Measurements from ENCODE around the gene SLC51A.

DNA sequence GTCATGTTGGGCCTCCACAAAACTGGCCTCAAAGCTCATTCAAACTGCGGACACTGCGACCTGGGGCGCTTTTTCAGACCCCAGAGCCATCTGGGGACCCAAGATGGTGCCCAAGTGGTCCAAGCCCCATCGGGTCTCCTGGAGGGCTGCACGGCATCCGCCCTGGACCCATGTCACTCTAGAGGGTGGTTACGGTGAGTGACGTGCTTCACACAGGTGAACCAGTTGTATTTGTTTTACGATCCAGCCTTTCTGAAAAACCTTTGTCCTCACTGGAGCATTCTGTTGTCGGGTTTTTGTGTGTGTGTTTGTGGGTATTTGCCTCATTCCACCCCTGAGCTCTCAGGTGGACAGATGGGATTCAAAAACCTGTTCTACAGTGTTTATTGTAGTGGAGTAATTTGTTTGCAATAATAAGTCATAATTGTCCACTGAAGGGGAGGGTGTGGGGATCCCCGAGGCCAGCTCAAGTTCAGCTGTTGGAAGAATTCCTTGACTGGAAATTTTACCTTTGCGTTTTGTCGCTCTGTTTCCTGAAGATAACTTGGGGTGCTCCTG lies 1.9 kb downstream of the SLC51A start:
- TF ChIP-seq, protein P1, sequence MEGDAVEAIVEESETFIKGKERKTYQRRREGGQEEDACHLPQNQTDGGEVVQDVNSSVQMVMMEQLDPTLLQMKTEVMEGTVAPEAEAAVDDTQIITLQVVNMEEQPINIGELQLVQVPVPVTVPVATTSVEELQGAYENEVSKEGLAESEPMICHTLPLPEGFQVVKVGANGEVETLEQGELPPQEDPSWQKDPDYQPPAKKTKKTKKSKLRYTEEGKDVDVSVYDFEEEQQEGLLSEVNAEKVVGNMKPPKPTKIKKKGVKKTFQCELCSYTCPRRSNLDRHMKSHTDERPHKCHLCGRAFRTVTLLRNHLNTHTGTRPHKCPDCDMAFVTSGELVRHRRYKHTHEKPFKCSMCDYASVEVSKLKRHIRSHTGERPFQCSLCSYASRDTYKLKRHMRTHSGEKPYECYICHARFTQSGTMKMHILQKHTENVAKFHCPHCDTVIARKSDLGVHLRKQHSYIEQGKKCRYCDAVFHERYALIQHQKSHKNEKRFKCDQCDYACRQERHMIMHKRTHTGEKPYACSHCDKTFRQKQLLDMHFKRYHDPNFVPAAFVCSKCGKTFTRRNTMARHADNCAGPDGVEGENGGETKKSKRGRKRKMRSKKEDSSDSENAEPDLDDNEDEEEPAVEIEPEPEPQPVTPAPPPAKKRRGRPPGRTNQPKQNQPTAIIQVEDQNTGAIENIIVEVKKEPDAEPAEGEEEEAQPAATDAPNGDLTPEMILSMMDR (IDR thresholded peaks at IDR 0.05) = no peak
- TF ChIP-seq POLR2A (IDR thresholded peaks at IDR 0.05) = no peak

All from Peyer's patch (tissue), 4 donors.